GM12874 (cell line): ENCODE results near the gene UGT1A7.

Experiments used
- CTCF ChIP-seq: IDR thresholded peaks from 2 replicates; pipeline ENCODE4 v1.5.1; 2011; ENCODE audit warnings: low read depth, mild to moderate bottlenecking, control low read depth, low read length, moderate library complexity; ENCODE audit not compliant: insufficient read depth

UGT1A7 gene

GRCh38 chr2:233686928-233687327 lies 5.2 kb downstream of the UGT1A7 start:
- no peak for TF ChIP-seq CTCF

GRCh38 chr2:233688341-233688740 lies 6.6 kb downstream of the UGT1A7 start:
- TF ChIP-seq CTCF: no peak

GRCh38 chr2:233689031-233689430 lies 7.3 kb downstream of the UGT1A7 start:
- no peak for TF ChIP-seq CTCF

- TF ChIP-seq CTCF: no peak
Measured at GRCh38 chr2:233689501-233689900, 7.8 kb downstream of the UGT1A7 start.

GRCh38 chr2:233690444-233690843 lies 8.7 kb downstream of the UGT1A7 start:
- no peak for TF ChIP-seq CTCF

GRCh38 chr2:233691443-233692433 lies 10.0 kb downstream of the UGT1A7 start:
- TF ChIP-seq CTCF: no peak

- TF ChIP-seq CTCF: no peak
Measured at GRCh38 chr2:233692648-233693047, 10.9 kb downstream of the UGT1A7 start, which contains the start of gene UGT1A6. Gene UGT1A6, plus strand, starts transcription at chr2:233692890. Its CDS starts 115 bp downstream, at chr2:233693005.
